ENCODE data around the gene TAF10.
A peak's percentile ranks its signal among the peaks of the same experiment; 100 is the strongest.

Gene TAF10

DNA sequence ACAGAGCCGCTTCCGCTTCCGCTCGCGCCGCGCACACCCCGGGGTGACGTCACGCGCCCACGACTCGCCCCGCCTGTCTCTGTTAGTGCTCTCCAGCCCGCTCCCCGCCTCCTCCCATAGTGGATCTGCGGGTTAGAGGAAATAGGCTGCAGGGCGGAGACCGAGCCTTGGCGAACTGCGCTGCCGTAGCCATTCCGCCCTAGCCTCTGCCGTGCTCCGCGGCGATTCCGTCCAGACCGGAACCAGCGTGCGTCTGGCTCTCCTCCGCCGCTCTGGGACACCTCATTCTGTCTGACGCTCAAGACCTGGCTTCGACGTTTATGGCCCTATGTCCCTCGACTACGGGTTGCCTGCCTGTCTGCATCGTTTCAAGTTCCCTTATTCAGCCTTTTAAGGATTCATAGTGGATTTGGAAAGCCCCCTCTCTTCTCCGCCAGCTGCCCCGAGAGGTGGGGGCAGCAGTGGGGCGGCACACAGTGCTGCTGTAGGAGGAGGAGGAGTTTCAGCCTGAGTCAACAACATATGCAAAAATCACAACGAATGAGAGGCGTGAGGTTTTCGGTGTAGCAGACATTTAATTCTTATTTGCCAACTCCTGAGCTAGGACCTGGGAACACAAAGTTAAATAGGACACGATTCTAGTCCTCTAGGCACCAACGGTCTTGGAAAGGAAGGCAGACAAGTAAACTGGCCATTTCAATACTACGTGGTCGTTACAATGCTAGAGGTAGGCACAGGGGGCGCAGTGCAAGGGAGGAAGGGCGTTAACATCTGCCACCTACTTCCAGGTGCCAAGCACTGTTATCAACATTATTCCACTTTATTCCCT, at the start of gene TAF10:
Gene TAF10 (minus strand): TSS at position 4 of the 829 bp plus-strand sequence. CDS start 27 bp downstream, outside the sequence.
- DNase-seq, result peak; percentile 98

- no peak for DNase-seq
These were observed 48.7 kb upstream of the TAF10 start for GRCh38 chr11:6660712-6661111.

- no peak for DNase-seq
These were observed 46.6 kb upstream of the TAF10 start for GRCh38 chr11:6658647-6659046.

GRCh38 chr11:6657346-6657745, 45.3 kb upstream of the TAF10 start:
- no peak for DNase-seq

DNA sequence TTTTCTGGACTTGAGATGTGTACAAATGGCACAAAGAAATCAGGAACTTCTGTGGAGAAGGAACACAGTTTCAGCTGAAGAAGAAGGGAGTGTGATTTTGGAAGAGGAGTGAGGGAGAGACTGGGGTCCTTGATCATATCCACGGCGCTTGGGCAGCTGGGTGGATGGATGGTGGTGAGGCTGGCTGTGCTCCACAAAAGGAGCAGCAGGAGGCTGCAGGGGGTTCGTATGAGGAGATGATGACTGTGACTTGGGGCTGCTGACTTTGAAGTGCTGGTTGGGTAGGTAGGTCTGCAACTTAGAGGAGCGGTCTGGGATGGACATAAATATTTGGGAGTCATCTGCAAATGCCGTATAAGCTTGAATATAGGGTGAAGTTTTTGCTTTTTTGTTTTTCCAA, 44.9 kb upstream of the TAF10 start:
- no peak for DNase-seq

DNA sequence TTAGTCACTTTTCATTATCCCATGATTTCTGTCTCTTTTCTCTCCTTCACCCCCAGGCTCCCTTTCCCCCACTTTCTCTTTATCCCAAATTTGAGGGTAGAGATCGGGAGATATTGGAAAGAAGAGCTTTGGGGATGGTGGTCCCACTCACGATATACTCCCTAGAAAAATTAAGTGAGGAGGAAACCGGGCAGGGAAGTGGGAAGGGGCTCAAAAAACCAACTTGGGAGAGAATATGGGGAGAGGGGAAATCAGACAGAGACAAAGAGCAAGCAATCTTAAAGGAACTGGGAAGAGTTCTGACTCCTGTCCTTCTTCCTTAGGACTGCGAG, 44.5 kb upstream of the TAF10 start:
- DNase-seq, result no peak

DNA sequence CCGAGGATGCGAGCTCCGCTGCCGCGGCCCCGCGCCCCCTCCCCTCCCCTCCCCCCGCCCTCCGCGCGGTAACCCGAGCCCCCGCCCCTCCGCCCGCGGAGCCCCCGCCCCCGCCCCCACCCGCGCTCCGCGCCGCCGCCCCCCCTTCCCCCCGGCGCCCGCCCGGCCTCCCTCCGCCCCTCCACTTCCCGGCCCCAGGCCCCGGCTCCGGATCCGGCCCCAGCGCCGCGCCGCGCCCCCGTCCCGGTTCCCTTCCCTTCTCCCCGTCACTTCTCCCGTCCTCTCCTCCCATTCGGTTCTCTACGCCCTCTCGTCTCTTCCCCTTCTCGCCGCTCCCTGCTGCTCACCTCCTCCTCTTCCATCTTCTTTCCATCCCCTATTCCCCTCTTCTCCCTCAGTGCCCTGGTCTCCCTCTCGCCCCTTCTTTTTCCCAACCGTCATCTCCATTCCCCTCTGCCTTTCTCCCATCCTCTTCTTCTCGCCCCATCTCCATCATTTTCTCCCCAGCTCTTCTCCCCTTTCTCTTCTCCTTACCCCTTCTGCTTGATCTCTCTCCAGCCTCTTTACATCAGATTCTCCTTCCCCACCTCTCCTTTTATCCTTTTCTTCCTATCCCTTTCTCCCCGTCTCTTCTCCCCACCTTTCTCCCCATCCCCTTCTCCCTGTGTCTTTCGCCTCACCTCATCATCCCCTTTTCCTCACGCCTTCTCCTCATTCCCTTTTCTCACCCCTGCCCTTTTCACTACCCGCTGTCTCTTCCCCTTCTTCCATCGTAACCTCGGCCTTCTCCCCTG, 44.0 kb upstream of the TAF10 start, which contains the start of gene DCHS1:
Gene DCHS1 (minus strand): TSS at position 20 of the 794 bp plus-strand sequence. CDS start 14,196 bp downstream, outside the sequence.
- DNase-seq, result no peak

- no peak for DNase-seq
These were observed 43.2 kb upstream of the TAF10 start for GRCh38 chr11:6655020-6655789.

- no peak for DNase-seq
These were observed 42.4 kb upstream of the TAF10 start for GRCh38 chr11:6654281-6655019.

GRCh38 chr11:6653656-6654055, 41.6 kb upstream of the TAF10 start:
- DNase-seq, result no peak

DNA sequence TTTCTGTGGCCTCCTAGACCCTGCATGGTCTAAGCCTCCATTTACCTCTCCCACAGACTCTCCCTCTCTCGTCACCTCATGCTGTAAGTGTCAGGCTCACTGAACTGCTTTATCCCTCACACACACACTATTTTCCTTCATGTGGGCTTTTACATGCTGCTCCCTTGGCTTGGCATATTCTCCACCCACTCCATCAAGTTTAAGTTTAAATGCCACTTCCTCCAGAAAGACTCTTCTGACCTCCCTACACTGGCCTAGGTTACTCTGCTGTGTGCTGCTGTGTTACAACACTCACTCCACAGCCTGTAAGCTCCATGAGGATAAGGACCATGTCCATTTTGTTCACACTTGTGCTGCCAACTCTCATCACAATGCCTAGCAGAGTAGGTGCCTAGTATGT, 41.1 kb upstream of the TAF10 start:
- no peak for DNase-seq

GRCh38 chr11:6652182-6652581, 40.2 kb upstream of the TAF10 start:
- DNase-seq, result no peak

DNA sequence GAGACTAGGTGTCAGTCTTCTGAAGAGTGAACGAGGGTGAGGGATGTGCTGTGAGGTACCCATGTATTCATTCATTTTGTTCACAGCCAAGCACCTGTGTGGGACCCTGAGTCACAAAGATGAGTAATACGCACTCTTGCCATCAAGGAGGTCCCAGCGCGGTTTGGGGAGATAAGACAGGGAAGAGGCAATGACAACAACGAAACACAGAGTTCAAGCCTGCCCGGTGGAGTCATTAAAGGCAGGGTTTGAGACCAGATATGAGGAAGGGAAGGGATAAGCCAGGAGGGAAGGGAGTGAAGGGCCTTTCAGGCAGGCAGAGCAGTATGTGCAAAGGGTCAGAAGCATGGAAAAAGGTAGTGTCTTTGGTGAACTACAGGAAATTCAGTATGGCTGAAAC, 39.0 kb upstream of the TAF10 start:
- no peak for DNase-seq

DNA sequence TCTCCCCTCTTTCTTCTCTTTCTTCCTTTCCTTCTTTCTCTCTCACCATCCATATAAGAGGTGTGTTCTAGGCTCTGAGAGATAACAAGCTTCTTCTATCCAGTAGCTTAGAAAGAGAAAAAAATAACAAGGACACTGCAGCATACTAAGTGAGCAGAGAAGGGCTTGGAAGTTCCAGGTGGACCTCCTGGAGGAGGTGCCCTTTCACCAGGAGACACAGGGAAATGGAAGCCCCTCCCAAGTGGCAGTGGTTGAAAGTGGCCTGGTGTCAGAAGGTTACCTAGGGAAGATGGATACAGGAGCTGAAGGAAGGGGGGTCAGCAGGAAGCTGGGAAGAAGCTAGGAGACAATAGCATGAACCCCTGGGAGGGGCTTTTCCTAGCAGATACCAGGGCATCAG, 38.1 kb upstream of the TAF10 start:
- no peak for DNase-seq

- no peak for DNase-seq
These were observed 36.5 kb upstream of the TAF10 start for GRCh38 chr11:6648501-6648900.

DNA sequence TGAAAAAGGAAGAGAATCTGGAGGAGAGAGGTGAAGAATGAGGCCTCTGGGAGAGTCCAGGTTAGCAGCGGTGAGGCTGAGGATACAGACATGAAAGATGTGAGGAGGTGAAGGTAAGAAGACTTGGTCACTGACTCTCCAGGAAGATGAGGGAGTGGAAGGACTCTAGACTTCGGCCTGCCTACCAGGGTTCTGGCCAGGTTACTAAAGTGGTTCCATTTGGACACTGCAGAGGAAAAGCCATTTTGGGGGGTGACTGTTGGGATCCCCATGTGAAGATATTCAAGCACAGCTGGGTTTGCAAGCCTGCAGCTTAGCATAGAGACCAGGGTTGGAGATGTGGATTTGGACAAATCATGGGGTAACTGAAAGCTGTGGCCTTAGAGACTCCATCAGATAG, 35.8 kb upstream of the TAF10 start:
- DNase-seq, result no peak

GRCh38 chr11:6646918-6647679, 35.1 kb upstream of the TAF10 start:
- no peak for DNase-seq

DNA sequence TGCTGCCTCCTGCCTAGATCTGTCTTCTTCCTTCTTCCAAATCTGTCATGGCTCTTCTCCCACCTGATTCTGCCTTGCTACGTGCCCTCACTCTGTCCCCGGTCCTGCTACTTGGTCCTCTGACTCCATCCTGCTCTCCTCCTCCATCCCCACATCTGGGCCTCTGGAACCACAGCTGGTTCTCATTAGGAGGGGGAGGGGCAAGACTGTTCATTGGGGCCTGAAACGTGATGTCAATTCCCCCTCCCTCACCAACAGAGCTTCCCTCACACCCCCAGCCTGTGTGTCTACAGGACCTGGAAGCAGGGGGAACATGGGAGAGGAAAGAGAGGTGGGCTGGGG, 34.5 kb upstream of the TAF10 start:
- DNase-seq, result no peak

DNA sequence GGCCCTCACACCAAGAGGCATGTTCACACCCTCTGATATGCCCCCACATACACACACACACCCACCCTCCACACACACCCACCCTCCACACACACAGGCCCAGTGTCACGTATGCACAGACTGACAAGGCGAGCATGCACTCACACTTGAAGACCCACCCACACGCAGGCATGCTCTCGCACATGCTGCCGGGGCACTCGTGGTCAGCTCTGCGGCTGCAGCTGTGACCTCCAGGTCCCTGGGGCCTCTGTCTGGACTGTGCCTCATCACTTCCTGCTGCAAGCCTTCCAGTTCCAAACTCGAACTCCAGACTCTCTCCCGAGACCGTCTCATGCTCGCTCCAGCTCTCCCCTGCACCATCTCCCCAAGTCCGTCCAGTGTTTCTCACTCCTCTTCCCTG, 34.1 kb upstream of the TAF10 start:
- DNase-seq, result no peak

GRCh38 chr11:6642957-6643356, 30.9 kb upstream of the TAF10 start:
- no peak for DNase-seq

DNA sequence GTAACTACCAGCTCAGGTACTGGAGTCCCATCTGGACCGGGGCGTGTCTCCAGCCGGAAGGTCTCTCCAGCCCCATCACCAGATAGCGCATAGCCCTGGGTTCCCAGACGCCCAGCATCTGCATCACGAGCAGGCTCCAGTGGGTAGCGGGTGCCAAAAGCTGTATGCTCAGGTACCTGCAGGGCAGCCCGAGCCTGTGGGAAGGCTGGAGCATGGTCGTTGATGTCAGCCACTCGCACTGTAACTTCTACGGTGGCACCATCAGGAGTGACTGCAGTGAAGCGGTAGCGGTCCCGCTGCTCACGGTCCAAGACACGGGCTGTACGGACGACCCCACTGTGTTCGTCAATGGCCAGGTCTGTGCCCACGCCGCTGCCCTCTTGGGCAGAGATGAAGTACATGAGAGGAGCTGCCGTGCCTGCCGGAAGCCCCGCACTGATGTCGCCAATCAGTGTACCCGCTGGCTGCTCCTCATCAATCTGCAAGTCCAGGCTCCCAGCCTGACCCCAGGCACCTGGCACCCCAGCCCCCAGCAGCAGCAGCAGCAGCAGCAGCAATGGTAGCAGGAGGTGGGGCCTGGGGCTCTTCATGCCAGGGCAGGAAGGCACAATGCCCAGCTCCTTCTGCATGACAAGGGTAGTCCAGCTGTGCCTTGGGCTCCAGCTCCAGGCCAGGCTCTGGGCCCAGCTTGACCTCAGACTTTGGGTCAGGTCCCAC, 29.1 kb upstream of the TAF10 start:
- no peak for DNase-seq
